Measurements from ENCODE around the gene KCNN1.

DNA sequence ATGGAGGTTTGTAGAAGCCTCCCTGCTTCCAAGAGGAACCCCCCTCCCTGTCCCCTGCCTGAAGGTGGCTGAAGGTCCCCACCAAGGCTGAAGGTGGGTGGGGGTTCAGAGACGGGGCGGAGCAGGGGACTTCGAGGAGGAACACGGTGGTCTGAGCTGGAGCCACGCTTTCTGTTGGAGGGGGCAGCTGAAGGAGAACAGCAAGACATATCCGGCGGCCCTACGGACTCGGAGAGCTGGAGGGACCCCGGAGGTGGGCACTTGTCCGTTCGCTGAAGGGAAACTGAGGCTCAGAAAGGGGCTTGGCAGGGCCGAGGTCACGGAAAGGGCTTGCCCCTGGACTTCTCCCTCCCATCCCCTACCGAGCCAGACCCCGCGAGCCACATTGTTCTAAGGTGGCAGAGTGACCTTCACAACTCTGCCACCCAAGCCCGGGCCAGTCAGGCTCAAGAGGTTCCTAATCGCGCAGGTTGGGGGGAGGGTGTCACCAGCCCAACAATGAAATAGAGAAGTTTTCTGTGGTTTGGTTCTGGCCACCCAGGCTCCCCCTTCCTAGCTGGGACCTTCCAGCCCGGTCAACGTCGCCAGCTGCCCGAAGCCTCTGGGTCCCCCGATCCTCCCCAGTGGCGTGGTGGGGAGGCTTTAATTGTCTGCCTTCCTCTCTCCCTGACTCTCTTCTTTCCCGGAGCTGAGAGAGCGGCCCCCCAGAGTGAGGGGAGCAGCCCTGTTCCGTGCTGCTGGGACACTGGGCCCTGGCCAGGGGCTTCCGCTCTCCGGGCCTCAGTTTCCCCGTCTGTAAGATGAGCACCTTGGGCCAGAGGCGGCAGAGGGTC lies 15.5 kb upstream of the KCNN1 start:
- TF ChIP-seq, protein P1, sequence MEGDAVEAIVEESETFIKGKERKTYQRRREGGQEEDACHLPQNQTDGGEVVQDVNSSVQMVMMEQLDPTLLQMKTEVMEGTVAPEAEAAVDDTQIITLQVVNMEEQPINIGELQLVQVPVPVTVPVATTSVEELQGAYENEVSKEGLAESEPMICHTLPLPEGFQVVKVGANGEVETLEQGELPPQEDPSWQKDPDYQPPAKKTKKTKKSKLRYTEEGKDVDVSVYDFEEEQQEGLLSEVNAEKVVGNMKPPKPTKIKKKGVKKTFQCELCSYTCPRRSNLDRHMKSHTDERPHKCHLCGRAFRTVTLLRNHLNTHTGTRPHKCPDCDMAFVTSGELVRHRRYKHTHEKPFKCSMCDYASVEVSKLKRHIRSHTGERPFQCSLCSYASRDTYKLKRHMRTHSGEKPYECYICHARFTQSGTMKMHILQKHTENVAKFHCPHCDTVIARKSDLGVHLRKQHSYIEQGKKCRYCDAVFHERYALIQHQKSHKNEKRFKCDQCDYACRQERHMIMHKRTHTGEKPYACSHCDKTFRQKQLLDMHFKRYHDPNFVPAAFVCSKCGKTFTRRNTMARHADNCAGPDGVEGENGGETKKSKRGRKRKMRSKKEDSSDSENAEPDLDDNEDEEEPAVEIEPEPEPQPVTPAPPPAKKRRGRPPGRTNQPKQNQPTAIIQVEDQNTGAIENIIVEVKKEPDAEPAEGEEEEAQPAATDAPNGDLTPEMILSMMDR (IDR thresholded peaks at IDR 0.05): no peak
- TF ChIP-seq ZFX (IDR thresholded peaks at IDR 0.05; ENCODE audit: borderline replicate concordance): no peak
